GM19324 (cell line): ENCODE measurements around the gene ZNF541.
"Not testable (repeated sequence)": the region's sequence is repeated elsewhere in the genome, so short reads cannot be mapped to it uniquely, and the experiment has no call there.

Experiments used
- ATAC-seq: cut with Tn5 transposase; IDR thresholded peaks from one replicate; pipeline ENCODE4 v1.9.1; 2021; ENCODE audit warnings: mild to moderate bottlenecking, moderate library complexity; ENCODE audit not compliant: unreplicated experiment, low FRiP score

The ZNF541 gene

GRCh38 chr19:47600246-47601179 is 27.6 kb upstream of the ZNF541 start:
- ATAC-seq = peak; percentile 95

- not testable (repeated sequence) for ATAC-seq
Measured at GRCh38 chr19:47599671-47600245, 26.8 kb upstream of the ZNF541 start.

- ATAC-seq = no peak
Measured at GRCh38 chr19:47598407-47599349, 25.7 kb upstream of the ZNF541 start.

- ATAC-seq = no peak
Measured at GRCh38 chr19:47595944-47596343, 23.0 kb upstream of the ZNF541 start.

- no peak for ATAC-seq
Measured at GRCh38 chr19:47593860-47594259, 20.9 kb upstream of the ZNF541 start.

- ATAC-seq = no peak
Measured at GRCh38 chr19:47589824-47590223, 16.9 kb upstream of the ZNF541 start.

- ATAC-seq = no peak
Measured at GRCh38 chr19:47587295-47587694, 14.3 kb upstream of the ZNF541 start.

- ATAC-seq = not testable (repeated sequence)
Measured at GRCh38 chr19:47583161-47583560, 10.2 kb upstream of the ZNF541 start.

GRCh38 chr19:47582320-47582909 is 9.5 kb upstream of the ZNF541 start:
- ATAC-seq = no peak

GRCh38 chr19:47581605-47582319 is 8.8 kb upstream of the ZNF541 start:
- ATAC-seq = no peak

GRCh38 chr19:47580397-47580796 is 7.4 kb upstream of the ZNF541 start:
- ATAC-seq = no peak

- no peak for ATAC-seq
Measured at GRCh38 chr19:47572635-47573034, 313 bp downstream of the ZNF541 start.

GRCh38 chr19:47569331-47569730 is 3.6 kb downstream of the ZNF541 start:
- no peak for ATAC-seq

- ATAC-seq = no peak
Measured at GRCh38 chr19:47564081-47564480, 8.9 kb downstream of the ZNF541 start.

- ATAC-seq = no peak
Measured at GRCh38 chr19:47561440-47562057, 11.4 kb downstream of the ZNF541 start.

- no peak for ATAC-seq
Measured at GRCh38 chr19:47560999-47561398, 11.9 kb downstream of the ZNF541 start.

GRCh38 chr19:47550129-47550528 is 22.8 kb downstream of the ZNF541 start:
- no peak for ATAC-seq

GRCh38 chr19:47549261-47549862 is 23.6 kb downstream of the ZNF541 start:
- ATAC-seq = no peak

- no peak for ATAC-seq
Measured at GRCh38 chr19:47547199-47547598, 25.7 kb downstream of the ZNF541 start.
